ENCODE data around the gene MBD1. TPM values are rescaled to one million over a fixed set of nuclear protein-coding genes. Genes with fewer than 3 reads are reported as not detected.

Gene MBD1
- total and polyA plus RNA-seq, 2 of the 13 experiments (the other 11 are each of a cell fraction or from before 2014, with no cell fraction given) = 25.5 to 28.6 TPM

DNA sequence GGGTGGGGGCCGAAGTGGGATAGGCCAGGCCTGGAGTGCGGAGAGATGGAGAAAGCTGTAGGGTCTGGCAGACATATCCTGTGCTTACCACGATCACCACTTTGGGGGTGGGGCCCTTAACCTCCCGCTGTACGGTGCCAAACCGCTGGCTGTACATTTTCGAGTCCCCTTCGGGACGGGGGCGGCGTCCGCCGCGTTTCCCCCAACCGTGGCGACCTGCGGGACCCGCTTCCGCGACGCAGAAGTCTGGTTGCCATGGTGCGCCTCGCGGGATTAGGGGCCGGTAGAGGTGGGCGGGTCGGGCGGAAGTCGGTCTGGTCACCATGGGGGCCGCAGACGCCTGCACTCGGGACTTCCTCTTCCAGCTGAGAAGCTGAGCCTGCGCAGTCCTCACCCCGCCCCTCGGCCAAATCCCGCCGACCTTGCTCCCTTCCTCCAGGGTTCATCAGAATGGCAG is 15.0 kb downstream of the MBD1 start, which contains the start of gene CFAP53 (continued):
- TF ChIP-seq MTA1 (CRISPR knock-in tag; IDR thresholded peaks at IDR 0.05; ENCODE audit: borderline replicate concordance) (no peak), RXRB (CRISPR knock-in tag; IDR thresholded peaks at IDR 0.05; ENCODE audit: borderline replicate concordance) (no peak), TEAD3 (CRISPR knock-in tag; optimal IDR thresholded peaks at IDR 0.05; ENCODE audit: borderline replicate concordance) (no peak), NCOA2 (CRISPR knock-in tag; IDR thresholded peaks at IDR 0.05) (no peak), ATM (IDR thresholded peaks at IDR 0.05; ENCODE audit: borderline replicate concordance) (no peak), ZNF44 (CRISPR knock-in tag; IDR thresholded peaks at IDR 0.05) (no peak), SP140L (CRISPR knock-in tag; IDR thresholded peaks at IDR 0.05; ENCODE audit: borderline replicate concordance) (no peak), MEIS2 (CRISPR knock-in tag; IDR thresholded peaks at IDR 0.05) (no peak), ZFAT (CRISPR knock-in tag; conservative IDR thresholded peaks at IDR 0.05) (no peak), ZFP1 (CRISPR knock-in tag; IDR thresholded peaks at IDR 0.05) (no peak)
- TF ChIP-seq, protein P1, sequence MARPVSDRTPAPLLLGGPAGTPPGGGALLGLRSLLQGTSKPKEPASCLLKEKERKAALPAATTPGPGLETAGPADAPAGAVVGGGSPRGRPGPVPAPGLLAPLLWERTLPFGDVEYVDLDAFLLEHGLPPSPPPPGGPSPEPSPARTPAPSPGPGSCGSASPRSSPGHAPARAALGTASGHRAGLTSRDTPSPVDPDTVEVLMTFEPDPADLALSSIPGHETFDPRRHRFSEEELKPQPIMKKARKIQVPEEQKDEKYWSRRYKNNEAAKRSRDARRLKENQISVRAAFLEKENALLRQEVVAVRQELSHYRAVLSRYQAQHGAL (CRISPR knock-in tag; IDR thresholded peaks at IDR 0.05; ENCODE audit: not compliant biosample characterization) = no peak
- TF ChIP-seq, protein P2, sequence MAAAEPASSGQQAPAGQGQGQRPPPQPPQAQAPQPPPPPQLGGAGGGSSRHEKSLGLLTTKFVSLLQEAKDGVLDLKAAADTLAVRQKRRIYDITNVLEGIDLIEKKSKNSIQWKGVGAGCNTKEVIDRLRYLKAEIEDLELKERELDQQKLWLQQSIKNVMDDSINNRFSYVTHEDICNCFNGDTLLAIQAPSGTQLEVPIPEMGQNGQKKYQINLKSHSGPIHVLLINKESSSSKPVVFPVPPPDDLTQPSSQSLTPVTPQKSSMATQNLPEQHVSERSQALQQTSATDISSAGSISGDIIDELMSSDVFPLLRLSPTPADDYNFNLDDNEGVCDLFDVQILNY (CRISPR knock-in tag; conservative IDR thresholded peaks at IDR 0.05) = no peak
- TF ChIP-seq, protein P3, sequence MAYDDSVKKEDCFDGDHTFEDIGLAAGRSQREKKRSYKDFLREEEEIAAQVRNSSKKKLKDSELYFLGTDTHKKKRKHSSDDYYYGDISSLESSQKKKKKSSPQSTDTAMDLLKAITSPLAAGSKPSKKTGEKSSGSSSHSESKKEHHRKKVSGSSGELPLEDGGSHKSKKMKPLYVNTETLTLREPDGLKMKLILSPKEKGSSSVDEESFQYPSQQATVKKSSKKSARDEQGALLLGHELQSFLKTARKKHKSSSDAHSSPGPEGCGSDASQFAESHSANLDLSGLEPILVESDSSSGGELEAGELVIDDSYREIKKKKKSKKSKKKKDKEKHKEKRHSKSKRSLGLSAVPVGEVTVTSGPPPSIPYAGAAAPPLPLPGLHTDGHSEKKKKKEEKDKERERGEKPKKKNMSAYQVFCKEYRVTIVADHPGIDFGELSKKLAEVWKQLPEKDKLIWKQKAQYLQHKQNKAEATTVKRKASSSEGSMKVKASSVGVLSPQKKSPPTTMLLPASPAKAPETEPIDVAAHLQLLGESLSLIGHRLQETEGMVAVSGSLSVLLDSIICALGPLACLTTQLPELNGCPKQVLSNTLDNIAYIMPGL (CRISPR knock-in tag; IDR thresholded peaks at IDR 0.05; ENCODE audit: borderline replicate concordance in 1 of 2, low read depth in 1 of 2) = no peak
- TF ChIP-seq, protein P4, sequence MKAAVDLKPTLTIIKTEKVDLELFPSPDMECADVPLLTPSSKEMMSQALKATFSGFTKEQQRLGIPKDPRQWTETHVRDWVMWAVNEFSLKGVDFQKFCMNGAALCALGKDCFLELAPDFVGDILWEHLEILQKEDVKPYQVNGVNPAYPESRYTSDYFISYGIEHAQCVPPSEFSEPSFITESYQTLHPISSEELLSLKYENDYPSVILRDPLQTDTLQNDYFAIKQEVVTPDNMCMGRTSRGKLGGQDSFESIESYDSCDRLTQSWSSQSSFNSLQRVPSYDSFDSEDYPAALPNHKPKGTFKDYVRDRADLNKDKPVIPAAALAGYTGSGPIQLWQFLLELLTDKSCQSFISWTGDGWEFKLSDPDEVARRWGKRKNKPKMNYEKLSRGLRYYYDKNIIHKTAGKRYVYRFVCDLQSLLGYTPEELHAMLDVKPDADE (CRISPR knock-in tag; IDR thresholded peaks at IDR 0.05) = no peak
- TF ChIP-seq, protein P5, sequence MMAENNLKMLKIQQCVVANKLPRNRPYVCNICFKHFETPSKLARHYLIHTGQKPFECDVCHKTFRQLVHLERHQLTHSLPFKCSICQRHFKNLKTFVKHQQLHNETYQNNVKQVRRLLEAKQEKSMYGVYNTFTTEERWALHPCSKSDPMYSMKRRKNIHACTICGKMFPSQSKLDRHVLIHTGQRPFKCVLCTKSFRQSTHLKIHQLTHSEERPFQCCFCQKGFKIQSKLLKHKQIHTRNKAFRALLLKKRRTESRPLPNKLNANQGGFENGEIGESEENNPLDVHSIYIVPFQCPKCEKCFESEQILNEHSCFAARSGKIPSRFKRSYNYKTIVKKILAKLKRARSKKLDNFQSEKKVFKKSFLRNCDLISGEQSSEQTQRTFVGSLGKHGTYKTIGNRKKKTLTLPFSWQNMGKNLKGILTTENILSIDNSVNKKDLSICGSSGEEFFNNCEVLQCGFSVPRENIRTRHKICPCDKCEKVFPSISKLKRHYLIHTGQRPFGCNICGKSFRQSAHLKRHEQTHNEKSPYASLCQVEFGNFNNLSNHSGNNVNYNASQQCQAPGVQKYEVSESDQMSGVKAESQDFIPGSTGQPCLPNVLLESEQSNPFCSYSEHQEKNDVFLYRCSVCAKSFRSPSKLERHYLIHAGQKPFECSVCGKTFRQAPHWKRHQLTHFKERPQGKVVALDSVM (CRISPR knock-in tag; IDR thresholded peaks at IDR 0.05) = no peak
- TF ChIP-seq, protein P6, sequence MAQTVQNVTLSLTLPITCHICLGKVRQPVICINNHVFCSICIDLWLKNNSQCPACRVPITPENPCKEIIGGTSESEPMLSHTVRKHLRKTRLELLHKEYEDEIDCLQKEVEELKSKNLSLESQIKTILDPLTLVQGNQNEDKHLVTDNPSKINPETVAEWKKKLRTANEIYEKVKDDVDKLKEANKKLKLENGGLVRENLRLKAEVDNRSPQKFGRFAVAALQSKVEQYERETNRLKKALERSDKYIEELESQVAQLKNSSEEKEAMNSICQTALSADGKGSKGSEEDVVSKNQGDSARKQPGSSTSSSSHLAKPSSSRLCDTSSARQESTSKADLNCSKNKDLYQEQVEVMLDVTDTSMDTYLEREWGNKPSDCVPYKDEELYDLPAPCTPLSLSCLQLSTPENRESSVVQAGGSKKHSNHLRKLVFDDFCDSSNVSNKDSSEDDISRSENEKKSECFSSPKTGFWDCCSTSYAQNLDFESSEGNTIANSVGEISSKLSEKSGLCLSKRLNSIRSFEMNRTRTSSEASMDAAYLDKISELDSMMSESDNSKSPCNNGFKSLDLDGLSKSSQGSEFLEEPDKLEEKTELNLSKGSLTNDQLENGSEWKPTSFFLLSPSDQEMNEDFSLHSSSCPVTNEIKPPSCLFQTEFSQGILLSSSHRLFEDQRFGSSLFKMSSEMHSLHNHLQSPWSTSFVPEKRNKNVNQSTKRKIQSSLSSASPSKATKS (CRISPR knock-in tag; IDR thresholded peaks at IDR 0.05) = no peak
- TF ChIP-seq, protein P7, sequence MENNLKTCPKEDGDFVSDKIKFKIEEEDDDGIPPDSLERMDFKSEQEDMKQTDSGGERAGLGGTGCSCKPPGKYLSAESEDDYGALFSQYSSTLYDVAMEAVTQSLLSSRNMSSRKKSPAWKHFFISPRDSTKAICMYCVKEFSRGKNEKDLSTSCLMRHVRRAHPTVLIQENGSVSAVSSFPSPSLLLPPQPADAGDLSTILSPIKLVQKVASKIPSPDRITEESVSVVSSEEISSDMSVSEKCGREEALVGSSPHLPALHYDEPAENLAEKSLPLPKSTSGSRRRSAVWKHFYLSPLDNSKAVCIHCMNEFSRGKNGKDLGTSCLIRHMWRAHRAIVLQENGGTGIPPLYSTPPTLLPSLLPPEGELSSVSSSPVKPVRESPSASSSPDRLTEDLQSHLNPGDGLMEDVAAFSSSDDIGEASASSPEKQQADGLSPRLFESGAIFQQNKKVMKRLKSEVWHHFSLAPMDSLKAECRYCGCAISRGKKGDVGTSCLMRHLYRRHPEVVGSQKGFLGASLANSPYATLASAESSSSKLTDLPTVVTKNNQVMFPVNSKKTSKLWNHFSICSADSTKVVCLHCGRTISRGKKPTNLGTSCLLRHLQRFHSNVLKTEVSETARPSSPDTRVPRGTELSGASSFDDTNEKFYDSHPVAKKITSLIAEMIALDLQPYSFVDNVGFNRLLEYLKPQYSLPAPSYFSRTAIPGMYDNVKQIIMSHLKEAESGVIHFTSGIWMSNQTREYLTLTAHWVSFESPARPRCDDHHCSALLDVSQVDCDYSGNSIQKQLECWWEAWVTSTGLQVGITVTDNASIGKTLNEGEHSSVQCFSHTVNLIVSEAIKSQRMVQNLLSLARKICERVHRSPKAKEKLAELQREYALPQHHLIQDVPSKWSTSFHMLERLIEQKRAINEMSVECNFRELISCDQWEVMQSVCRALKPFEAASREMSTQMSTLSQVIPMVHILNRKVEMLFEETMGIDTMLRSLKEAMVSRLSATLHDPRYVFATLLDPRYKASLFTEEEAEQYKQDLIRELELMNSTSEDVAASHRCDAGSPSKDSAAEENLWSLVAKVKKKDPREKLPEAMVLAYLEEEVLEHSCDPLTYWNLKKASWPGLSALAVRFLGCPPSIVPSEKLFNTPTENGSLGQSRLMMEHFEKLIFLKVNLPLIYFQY (CRISPR knock-in tag; IDR thresholded peaks at IDR 0.05; ENCODE audit: borderline replicate concordance) = no peak

All from HepG2 (cell line).